Measurements from ENCODE around the gene PTCHD4. TPM values are rescaled to one million over a fixed set of nuclear protein-coding genes. Genes with fewer than 3 reads are reported as not detected.

PTCHD4 gene
- total and polyA plus RNA-seq, 12 donors = 0.01 to 1.0 (median 0.59) TPM

GRCh38 chr6:48073976-48074767 is 36.8 kb downstream of the PTCHD4 start:
- DNase-seq (no peak), ATAC-seq (no peak)
- TF ChIP-seq CTCF (IDR thresholded peaks at IDR 0.05) = no peak
- H3K4me3 ChIP-seq = no peak overlapping the region
- 72 to 82% methylated on average over 8 of the region's 8 CpGs for WGBS, 2 donors
- peaks cover 0 to 17% (median 10%) of the 10 kb centered on the region in 7 donors for H3K27me3 ChIP-seq
- peaks cover 0 to 11% (median 0%) of the 10 kb centered on the region in 9 donors for H3K4me1 ChIP-seq
- intact Hi-C loops (cut with DNase I) = no loop called here
- no peaks in the 10 kb centered on the region for H3K36me3 ChIP-seq
- peaks cover 0 to 15% (median 0%) of the 10 kb centered on the region in 11 donors for H3K9me3 ChIP-seq
- no peak overlapping the region for H3K27ac ChIP-seq

- intact Hi-C loops (cut with DNase I) = no loop called here
- no peak overlapping the region for H3K4me3 ChIP-seq
- peaks cover 0 to 7% (median 0%) of the 10 kb centered on the region in 11 donors for H3K9me3 ChIP-seq
- ATAC-seq (no peak), DNase-seq (no peak)
- no peak for TF ChIP-seq CTCF (IDR thresholded peaks at IDR 0.05)
- no peak overlapping the region for H3K27ac ChIP-seq
- no peaks in the 10 kb centered on the region for H3K36me3 ChIP-seq
- 85 to 91% methylated on average over 3 of the region's 3 CpGs for WGBS, 2 donors
- peaks cover 0 to 17% (median 5%) of the 10 kb centered on the region in 9 donors for H3K4me1 ChIP-seq
- H3K27me3 ChIP-seq = peaks cover 0 to 38% (median 19%) of the 10 kb centered on the region in 7 donors
Measured at GRCh38 chr6:48071833-48072232, 39.2 kb downstream of the PTCHD4 start.

- WGBS, 2 donors = 22 to 33% methylated on average over 11 of the region's 11 CpGs
- intact Hi-C loops (cut with DNase I) = no loop called here
- DNase-seq = no peak
- H3K36me3 ChIP-seq = no peaks in the 10 kb centered on the region
- H3K27ac ChIP-seq = no peak overlapping the region
- peaks cover 0 to 43% (median 19%) of the 10 kb centered on the region in 7 donors for H3K27me3 ChIP-seq
- peak overlapping the region in 5 of 10 donors; percentile 30 to 49 (median 40) for H3K4me3 ChIP-seq
- peaks cover 0 to 17% (median 5%) of the 10 kb centered on the region in 9 donors for H3K4me1 ChIP-seq
- no peak for ATAC-seq
- no peaks in the 10 kb centered on the region for H3K9me3 ChIP-seq
- TF ChIP-seq CTCF (IDR thresholded peaks at IDR 0.05) = no peak
Measured at GRCh38 chr6:48069280-48069679, 41.7 kb downstream of the PTCHD4 start.

- 4 to 5% methylated on average over 63 to 64 of the region's 64 CpGs for WGBS, 2 donors
- Histone ChIP-seq H3K4me3 (peak overlapping the region in 9 of 10 donors; percentile 22 to 49 (median 36)), H3K9me3 (no peaks in the 10 kb centered on the region), H3K27me3 (peaks cover 0 to 43% (median 19%) of the 10 kb centered on the region in 7 donors), H3K4me1 (peaks cover 0 to 17% (median 5%) of the 10 kb centered on the region in 9 donors), H3K27ac (no peak overlapping the region), H3K36me3 (no peaks in the 10 kb centered on the region)
- DNase-seq (peak in 1 of 2 donors; percentile 13), ATAC-seq (peak in 5 of 8 donors; percentile 21 to 51 (median 30))
- no peak for TF ChIP-seq CTCF (IDR thresholded peaks at IDR 0.05)
- intact Hi-C loops (cut with DNase I) = no loop called here
Measured at GRCh38 chr6:48068278-48069251, 42.4 kb downstream of the PTCHD4 start.
